Endodermal cell (in vitro differentiated cells): ENCODE results near the gene GALNT6. TPM values are rescaled to one million over a fixed set of nuclear protein-coding genes. Genes with fewer than 3 reads are reported as not detected.
"Not testable (repeated sequence)": the region's sequence is repeated elsewhere in the genome, so short reads cannot be mapped to it uniquely, and the experiment has no call there.

Experiments used
- DNase-seq: peaks from one replicate; pipeline ENCODE4 v3.0.0-alpha.2; 2017
- H3K27ac ChIP-seq: 2 replicates; pipeline ENCODE4 v1.5.1; 2013; ENCODE audit warnings: mild to moderate bottlenecking, low read depth, low read length, moderate library complexity
- H3K27me3 ChIP-seq: 2 replicates; pipeline ENCODE4 v1.6.1; 2013; ENCODE audit warnings: mild to moderate bottlenecking, low read length, moderate library complexity; ENCODE audit not compliant: insufficient read depth, control insufficient read depth, poor library complexity, severe bottlenecking
- H3K36me3 ChIP-seq: 2 replicates; pipeline ENCODE4 v1.7.0; 2013; ENCODE audit warnings: mild to moderate bottlenecking, low read length, moderate library complexity; ENCODE audit not compliant: control insufficient read depth, insufficient read depth
- H3K4me1 ChIP-seq: one replicate; pipeline ENCODE4 v1.7.0; 2013; ENCODE audit warnings: low read length; ENCODE audit not compliant: control insufficient read depth, insufficient read depth
- H3K4me3 ChIP-seq: 2 replicates; pipeline ENCODE4 v1.5.1; 2013; ENCODE audit warnings: mild to moderate bottlenecking, low read length, moderate library complexity
- H3K9ac ChIP-seq: 2 replicates; pipeline ENCODE4 v1.6.1; 2013; ENCODE audit warnings: mild to moderate bottlenecking, low read length, moderate library complexity; ENCODE audit not compliant: poor library complexity, severe bottlenecking; ENCODE audit errors: extremely low read depth
- H3K9me3 ChIP-seq: 2 replicates; pipeline ENCODE4 v1.6.1; 2013; ENCODE audit warnings: mild to moderate bottlenecking, low read length, moderate library complexity; ENCODE audit not compliant: control insufficient read depth
- H3K27ac Mint-ChIP-seq: 2 replicates; pipeline ENCODE4 v1.8.0; 2020; ENCODE audit warnings: mixed read lengths
- H3K27me3 Mint-ChIP-seq: 2 replicates; pipeline ENCODE4 v1.8.0; 2021; ENCODE audit warnings: mild to moderate bottlenecking, mixed read lengths; ENCODE audit not compliant: insufficient read depth
- H3K36me3 Mint-ChIP-seq: 2 replicates; pipeline ENCODE4 v1.8.0; 2020; ENCODE audit warnings: low read depth, mixed read lengths
- H3K4me1 Mint-ChIP-seq: 2 replicates; pipeline ENCODE4 v1.8.0; 2020; ENCODE audit warnings: mixed read lengths
- H3K4me3 Mint-ChIP-seq: 2 replicates; pipeline ENCODE4 v1.8.0; 2020; ENCODE audit warnings: mild to moderate bottlenecking, moderate library complexity, mixed read lengths
- H3K9me3 Mint-ChIP-seq: 2 replicates; pipeline ENCODE4 v1.8.0; 2020; ENCODE audit warnings: mild to moderate bottlenecking, mixed read lengths
- WGBS, 2 experiments: methylation state at CpG; one replicate each; pipeline versions ENCODE4 v1.1.5 to v1.1.7; 2013; ENCODE audit warnings: missing lambda C conversion rate in 2 of 2, mixed read lengths in 1 of 2; ENCODE audit not compliant: insufficient coverage in 1 of 2, insufficient read length in 1 of 2; 5-methylcytosine and 5-hydroxymethylcytosine counted together
- total RNA-seq, 2 donors: library from RNA; stranded (reverse); fragmentation: NEBNext Ultra II Directional in 1 of 2; extraction: Animal tissue kit (Norgen Biotek cat#: 25700) in 1 of 2; gene quantifications; 2 replicates in 1 of 2; 3 replicates in 1 of 2; pipeline ENCODE4 v1.2.1, GENCODE V29; 2021
- TF ChIP-seq, protein P1 (sequence below): fragments of 200-600 bp; sonication (generic); conservative IDR thresholded peaks from 2 replicates; pipeline ENCODE4 v1.5.0; 2021; ENCODE audit warnings: antibody characterized with exemption, mild to moderate bottlenecking

The GALNT6 gene
- total RNA-seq, 2 donors from 2014 or later, result 13.9 to 19.1 TPM

DNA sequence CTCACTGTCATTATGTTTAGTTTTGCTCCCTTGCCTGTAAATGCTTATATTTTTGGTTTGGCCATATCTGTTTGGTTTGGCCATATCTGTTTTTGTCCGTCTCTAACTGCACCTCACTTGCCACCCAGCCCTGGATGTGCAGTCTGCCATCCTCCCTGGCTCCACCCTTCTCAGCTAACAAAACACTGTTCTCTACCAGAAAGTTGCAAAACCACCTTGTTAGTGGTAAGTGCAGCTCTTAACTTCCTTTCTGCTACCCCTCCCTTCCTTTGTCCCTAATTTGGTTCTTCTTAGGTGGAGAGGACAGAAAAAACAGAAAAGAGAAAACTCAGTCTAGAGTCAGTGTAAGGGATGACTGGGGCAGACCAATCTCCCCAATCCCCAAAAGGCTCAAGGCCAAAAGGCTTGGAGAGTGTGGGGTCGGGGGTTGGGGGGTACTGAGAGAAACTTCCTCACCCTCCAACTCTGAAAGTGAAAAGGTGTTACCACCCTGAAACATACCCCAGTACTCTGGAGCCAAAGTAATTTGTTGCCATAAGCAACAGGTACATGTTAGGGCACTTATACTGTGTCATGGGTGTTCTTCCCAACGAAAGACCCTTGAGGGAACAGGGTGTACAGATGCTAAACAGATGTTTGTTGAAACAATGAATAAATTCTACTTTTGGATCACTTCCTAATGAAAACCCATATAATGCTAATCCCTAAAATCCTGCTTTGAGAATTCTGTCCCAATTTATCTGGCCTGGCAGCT, 72.2 kb downstream of the GALNT6 start:
- Histone ChIP-seq H3K27ac (no peak overlapping the region), H3K4me1 (peaks cover 24% of the 10 kb centered on the region), H3K9me3 (no peaks in the 10 kb centered on the region), H3K9ac (peak overlapping the region; percentile 15), H3K4me3 (peak overlapping the region; percentile 39), H3K36me3 (no peaks in the 10 kb centered on the region), H3K27me3 (no peaks in the 10 kb centered on the region)
- H3K4me3 Mint-ChIP-seq, result no peak overlapping the region
- TF ChIP-seq, protein P1, sequence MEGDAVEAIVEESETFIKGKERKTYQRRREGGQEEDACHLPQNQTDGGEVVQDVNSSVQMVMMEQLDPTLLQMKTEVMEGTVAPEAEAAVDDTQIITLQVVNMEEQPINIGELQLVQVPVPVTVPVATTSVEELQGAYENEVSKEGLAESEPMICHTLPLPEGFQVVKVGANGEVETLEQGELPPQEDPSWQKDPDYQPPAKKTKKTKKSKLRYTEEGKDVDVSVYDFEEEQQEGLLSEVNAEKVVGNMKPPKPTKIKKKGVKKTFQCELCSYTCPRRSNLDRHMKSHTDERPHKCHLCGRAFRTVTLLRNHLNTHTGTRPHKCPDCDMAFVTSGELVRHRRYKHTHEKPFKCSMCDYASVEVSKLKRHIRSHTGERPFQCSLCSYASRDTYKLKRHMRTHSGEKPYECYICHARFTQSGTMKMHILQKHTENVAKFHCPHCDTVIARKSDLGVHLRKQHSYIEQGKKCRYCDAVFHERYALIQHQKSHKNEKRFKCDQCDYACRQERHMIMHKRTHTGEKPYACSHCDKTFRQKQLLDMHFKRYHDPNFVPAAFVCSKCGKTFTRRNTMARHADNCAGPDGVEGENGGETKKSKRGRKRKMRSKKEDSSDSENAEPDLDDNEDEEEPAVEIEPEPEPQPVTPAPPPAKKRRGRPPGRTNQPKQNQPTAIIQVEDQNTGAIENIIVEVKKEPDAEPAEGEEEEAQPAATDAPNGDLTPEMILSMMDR, result no peak
- peak overlapping the region; percentile 82 for H3K27ac Mint-ChIP-seq
- H3K36me3 Mint-ChIP-seq, result peaks cover 2% of the 10 kb centered on the region
- no peaks in the 10 kb centered on the region for H3K27me3 Mint-ChIP-seq
- H3K9me3 Mint-ChIP-seq, result peaks cover 5% of the 10 kb centered on the region
- WGBS, 2 experiments, result 67 to 87% methylated on average over 1 to 3 of the region's 3 CpGs
- DNase-seq, result no peak
- H3K4me1 Mint-ChIP-seq, result peaks cover 50% of the 10 kb centered on the region

DNA sequence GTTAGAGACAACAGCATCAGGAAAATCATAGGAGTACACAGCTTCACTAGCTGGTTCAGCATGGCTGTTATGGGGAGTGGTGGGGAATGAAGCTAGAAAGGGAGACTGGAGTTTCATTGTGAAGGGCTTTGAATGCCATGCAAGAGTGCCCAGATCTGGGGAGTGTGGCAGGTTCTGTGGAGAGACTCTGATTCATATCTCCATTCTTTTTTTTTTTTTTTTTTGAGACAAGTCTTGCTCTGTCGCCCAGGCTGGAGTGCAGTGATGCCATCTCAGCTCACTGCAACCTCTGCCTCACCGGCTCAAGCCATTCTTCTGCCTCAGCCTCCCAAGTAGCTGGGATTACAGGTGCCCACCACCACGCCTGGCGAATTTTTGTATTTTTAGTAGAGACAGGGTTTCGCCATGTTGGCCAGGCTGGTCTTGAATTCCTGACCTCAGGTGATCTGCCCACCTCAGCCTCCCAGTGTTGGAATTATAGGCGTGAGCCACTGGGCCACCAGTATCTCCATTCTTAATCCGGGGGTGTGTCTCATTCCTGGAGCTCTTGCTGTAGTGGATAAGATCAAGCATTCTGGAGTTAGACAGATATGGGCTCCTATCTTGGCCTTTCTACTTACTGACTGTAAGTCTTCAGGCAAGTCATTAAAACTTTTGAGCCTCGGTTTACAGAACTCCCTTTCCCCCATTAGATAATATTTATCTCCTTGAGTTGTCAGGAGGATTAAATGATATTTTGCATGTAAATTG, 73.0 kb downstream of the GALNT6 start:
- not testable (repeated sequence) for H3K9me3 Mint-ChIP-seq, H3K27ac ChIP-seq, H3K4me3 Mint-ChIP-seq, H3K27me3 ChIP-seq, H3K9me3 ChIP-seq, DNase-seq, H3K36me3 Mint-ChIP-seq, H3K27me3 Mint-ChIP-seq, H3K36me3 ChIP-seq
- 82 to 87% methylated on average over 4 to 7 of the region's 8 CpGs for WGBS, 2 experiments
- Histone ChIP-seq H3K4me1 (peaks cover 23% of the 10 kb centered on the region), H3K4me3 (peak overlapping the region; percentile 39), H3K9ac (peak overlapping the region; percentile 15)
- peak overlapping the region; percentile 82 for H3K27ac Mint-ChIP-seq
- H3K4me1 Mint-ChIP-seq, result peaks cover 47% of the 10 kb centered on the region

DNA sequence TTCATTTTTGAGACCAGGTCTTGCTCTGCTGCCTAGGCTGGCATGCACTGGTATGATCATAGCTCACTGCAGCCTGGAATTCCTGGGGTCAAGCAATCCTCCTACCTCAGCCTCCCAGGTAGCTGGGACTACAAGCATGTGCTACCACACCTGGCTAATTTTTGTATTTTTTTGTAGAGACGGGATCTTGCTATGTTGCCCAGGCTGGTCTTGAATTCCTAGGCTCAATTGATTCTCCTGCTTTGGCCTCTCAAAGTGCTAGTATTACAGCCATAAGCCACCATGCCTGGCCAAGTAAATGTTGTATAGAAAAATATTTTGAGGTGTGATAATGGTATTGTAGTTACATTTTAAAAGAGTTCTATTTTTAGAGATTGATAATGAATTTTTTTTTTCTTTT, 79.8 kb downstream of the GALNT6 start:
- H3K27me3 Mint-ChIP-seq, result no peaks in the 10 kb centered on the region
- Histone ChIP-seq H3K27me3 (no peaks in the 10 kb centered on the region), H3K4me1 (no peaks in the 10 kb centered on the region), H3K9me3 (no peaks in the 10 kb centered on the region), H3K36me3 (no peaks in the 10 kb centered on the region), H3K4me3 (no peak overlapping the region), H3K9ac (no peak overlapping the region), H3K27ac (no peak overlapping the region)
- H3K36me3 Mint-ChIP-seq, result no peaks in the 10 kb centered on the region
- no peak overlapping the region for H3K4me3 Mint-ChIP-seq
- no peak overlapping the region for H3K27ac Mint-ChIP-seq
- no peak for DNase-seq
- 97 to 100% methylated on average over 1 of the region's 1 CpG for WGBS, 2 experiments
- H3K9me3 Mint-ChIP-seq, result no peaks in the 10 kb centered on the region
- TF ChIP-seq, protein P1, result no peak
- H3K4me1 Mint-ChIP-seq, result peaks cover 10% of the 10 kb centered on the region
